IMR-90 (cell line): ENCODE measurements around the gene INSYN2A. TPM values are rescaled to one million over a fixed set of nuclear protein-coding genes. Genes with fewer than 3 reads are reported as not detected.

Experiments
- ATAC-seq: fragments of 200-7000 bp; cut with Tn5 transposase; 2 replicates; pipeline ENCODE4 v1.9.1; 2020; ENCODE audit warnings: low read depth, mild to moderate bottlenecking, moderate library complexity
- BruUV-seq: library from RNA; stranded (reverse); fragments of 400-500 nt; replicated peaks from 2 replicates; lab custom pipeline; 2021; lab: Mats Ljungman, UMichigan
- CTCF ChIA-PET: fragments of 300-600 bp; formaldehyde crosslinking; extraction: SDS; loops from one replicate; lab custom pipeline; 2021; ENCODE audit warnings: antibody characterized with exemption; lab: Yijun Ruan, JAX
- POLR2A ChIA-PET: fragments of 300-600 bp; sonication (Branson Sonifier 250); formaldehyde crosslinking; loops from one replicate; lab custom pipeline; 2022; ENCODE audit warnings: antibody characterized with exemption; ENCODE audit not compliant: unreplicated experiment; lab: Charles Lee
- DNase-seq: peaks from one replicate; pipeline ENCODE4 v3.0.0; 2013
- H2AFZ ChIP-seq: replicated peaks from 2 replicates; pipeline ENCODE3; 2013; ENCODE audit warnings: low read length, mild to moderate bottlenecking; ENCODE audit not compliant: poor library complexity
- H2AK5ac ChIP-seq: 2 replicates; pipeline ENCODE4 v1.6.1; 2013; ENCODE audit warnings: low read depth, low read length, inconsistent platforms
- H2AK9ac ChIP-seq: replicated peaks from 2 replicates; pipeline ENCODE3; 2013; ENCODE audit warnings: mild to moderate bottlenecking, low read depth, low read length, moderate library complexity; ENCODE audit not compliant: poor library complexity
- H2BK120ac ChIP-seq: 2 replicates; pipeline ENCODE4 v1.6.1; 2013; ENCODE audit warnings: low read depth, low read length, inconsistent platforms
- H2BK15ac ChIP-seq: 3 replicates; pipeline ENCODE4 v1.6.1; 2013; ENCODE audit warnings: low read depth, low read length, inconsistent platforms
- H2BK20ac ChIP-seq: 2 replicates; pipeline ENCODE4 v1.6.1; 2013; ENCODE audit warnings: low read depth, mild to moderate bottlenecking, inconsistent platforms, low read length, moderate library complexity
- H2BK5ac ChIP-seq: 2 replicates; pipeline ENCODE4 v1.6.1; 2013; ENCODE audit warnings: mild to moderate bottlenecking, low read depth, low read length, inconsistent platforms; ENCODE audit not compliant: poor library complexity, severe bottlenecking
- H3K14ac ChIP-seq: replicated peaks from 2 replicates; pipeline ENCODE4 v1.6.1; 2013; ENCODE audit warnings: low read depth, low read length, inconsistent platforms
- H3K18ac ChIP-seq: 2 replicates; pipeline ENCODE4 v1.6.1; 2013; ENCODE audit warnings: low read depth, low read length, control low read depth
- H3K23ac ChIP-seq: 2 replicates; pipeline ENCODE4 v1.6.1; 2013; ENCODE audit warnings: low read depth, low read length, inconsistent platforms
- H3K27ac ChIP-seq: 2 replicates; pipeline ENCODE4 v1.5.1; 2013; ENCODE audit warnings: mild to moderate bottlenecking, control low read depth, low read length; ENCODE audit not compliant: insufficient read depth
- H3K27me3 ChIP-seq: 2 replicates; pipeline ENCODE4 v1.6.1; 2013; ENCODE audit warnings: low read length; ENCODE audit not compliant: control insufficient read depth, insufficient read depth
- H3K36me3 ChIP-seq: 2 replicates; pipeline ENCODE4 v1.6.1; 2013; ENCODE audit warnings: low read length, mixed read lengths; ENCODE audit not compliant: control insufficient read depth, insufficient read depth
- H3K4ac ChIP-seq: 2 replicates; pipeline ENCODE4 v1.6.1; 2013; ENCODE audit warnings: low read depth, low read length, inconsistent platforms
- H3K4me1 ChIP-seq: 2 replicates; pipeline ENCODE4 v1.6.1; 2013; ENCODE audit warnings: low read length, mixed read lengths; ENCODE audit not compliant: control insufficient read depth, insufficient read depth
- H3K4me2 ChIP-seq: 2 replicates; pipeline ENCODE4 v1.6.1; 2013; ENCODE audit warnings: low read depth, mild to moderate bottlenecking, control low read depth, low read length, moderate library complexity
- H3K4me3 ChIP-seq: 2 replicates; pipeline ENCODE4 v1.5.1; 2013; ENCODE audit warnings: low read depth, mild to moderate bottlenecking, control low read depth, low read length, moderate library complexity; ENCODE audit not compliant: insufficient read depth
- H3K56ac ChIP-seq: 2 replicates; pipeline ENCODE4 v1.6.1; 2013; ENCODE audit warnings: low read length, inconsistent platforms; ENCODE audit not compliant: insufficient read depth; ENCODE audit errors: extremely low read depth
- H3K79me1 ChIP-seq, 2 experiments: 2 replicates each; pipeline ENCODE4 v1.6.1; 2013; ENCODE audit warnings: low read length in 2 of 2, inconsistent platforms in 1 of 2, low read depth in 1 of 2
- H3K9ac ChIP-seq: 2 replicates; pipeline ENCODE4 v1.6.1; 2013; ENCODE audit warnings: low read depth, low read length, control low read depth
- H3K9me1 ChIP-seq: 2 replicates; pipeline ENCODE4 v1.6.1; 2013; ENCODE audit warnings: low read length, inconsistent platforms; ENCODE audit not compliant: insufficient read depth
- H3K9me3 ChIP-seq: 2 replicates; pipeline ENCODE4 v1.6.1; 2013; ENCODE audit warnings: low read length; ENCODE audit not compliant: control insufficient read depth, insufficient read depth
- H4K20me1 ChIP-seq: 2 replicates; pipeline ENCODE4 v1.6.1; 2013; ENCODE audit warnings: low read length, inconsistent platforms; ENCODE audit not compliant: insufficient read depth
- H4K5ac ChIP-seq: 2 replicates; pipeline ENCODE4 v1.6.1; 2013; ENCODE audit warnings: mild to moderate bottlenecking, low read depth, low read length, control low read depth
- H4K8ac ChIP-seq, 2 experiments: 2 replicates each; pipeline ENCODE4 v1.6.1; 2013; ENCODE audit warnings: low read depth in 2 of 2, low read length in 2 of 2, control low read depth in 1 of 2, inconsistent platforms in 1 of 2
- H4K91ac ChIP-seq: 2 replicates; pipeline ENCODE4 v1.6.1; 2013; ENCODE audit warnings: low read depth, low read length, inconsistent platforms; ENCODE audit not compliant: insufficient read depth
- BHLHE40 ChIP-seq: fragments of 150-350 bp; IDR thresholded peaks from 2 replicates; pipeline ENCODE4 v1.6.1; 2016; ENCODE audit warnings: mild to moderate bottlenecking, low read depth, low read length
- CEBPB ChIP-seq: IDR thresholded peaks from 2 replicates; pipeline ENCODE4 v1.6.1; 2012; ENCODE audit warnings: low read depth, low read length, improper control_type of control experiment
- CHD1 ChIP-seq: IDR thresholded peaks from 2 replicates; pipeline ENCODE4 v1.6.1; 2012; ENCODE audit warnings: low read depth, low read length, improper control_type of control experiment
- MAFK ChIP-seq: IDR thresholded peaks from 2 replicates; pipeline ENCODE4 v1.6.1; 2012; ENCODE audit warnings: low read depth, low read length, improper control_type of control experiment
- MAZ ChIP-seq: IDR thresholded peaks from 2 replicates; pipeline ENCODE4 v1.6.1; 2012; ENCODE audit warnings: low read depth, mild to moderate bottlenecking, low read length, improper control_type of control experiment, moderate library complexity, borderline replicate concordance
- RAD21 ChIP-seq: IDR thresholded peaks from 2 replicates; pipeline ENCODE4 v1.6.1; 2012; ENCODE audit warnings: low read length, improper control_type of control experiment
- WGBS, 2 experiments: methylation state at CpG; one replicate each; pipeline versions ENCODE4 v1.1.5 to v1.1.7; 2013; ENCODE audit warnings: missing lambda C conversion rate in 2 of 2; ENCODE audit not compliant: insufficient read length in 1 of 2; ENCODE audit errors: extremely low coverage in 2 of 2; 5-methylcytosine and 5-hydroxymethylcytosine counted together
- dilution Hi-C: fragments of 300-500 bp; cut with HindIII; formaldehyde crosslinking; loops from one replicate; pipeline ENCODE4 v1.14.3; 2018; ENCODE audit warnings: low sequenced_read_pairs; ENCODE audit not compliant: unreplicated experiment
- in situ Hi-C: fragments of 300-500 bp; cut with MboI; formaldehyde crosslinking; loops from 3 replicates; pipeline ENCODE4 v1.14.3; 2019; ENCODE audit warnings: low sequenced_read_pairs, inconsistent platforms, mixed read lengths
- intact Hi-C: fragments of 100-400 bp; cut with micrococcal nuclease; formaldehyde crosslinking; loops from 2 replicates; pipeline ENCODE4 v1.10.0; 2022
- polyA plus RNA-seq, 3 experiments: library from polyadenylated mRNA; depleted of rRNA; stranded (reverse); fragments of >200 nt; gene quantifications; 2 replicates each; pipeline ENCODE4 v1.2.3, GENCODE V29; 2012; ENCODE audit warnings: low replicate concordance in 1 of 3
- total RNA-seq: library from RNA; depleted of rRNA; stranded (reverse); fragments of >200 nt; gene quantifications from 2 replicates; pipeline ENCODE4 v1.2.3, GENCODE V29; 2012

INSYN2A gene
- total and polyA plus RNA-seq, 2 of the 4 experiments (the other 2 are of a cell fraction): 0.10 to 0.18 TPM

DNA sequence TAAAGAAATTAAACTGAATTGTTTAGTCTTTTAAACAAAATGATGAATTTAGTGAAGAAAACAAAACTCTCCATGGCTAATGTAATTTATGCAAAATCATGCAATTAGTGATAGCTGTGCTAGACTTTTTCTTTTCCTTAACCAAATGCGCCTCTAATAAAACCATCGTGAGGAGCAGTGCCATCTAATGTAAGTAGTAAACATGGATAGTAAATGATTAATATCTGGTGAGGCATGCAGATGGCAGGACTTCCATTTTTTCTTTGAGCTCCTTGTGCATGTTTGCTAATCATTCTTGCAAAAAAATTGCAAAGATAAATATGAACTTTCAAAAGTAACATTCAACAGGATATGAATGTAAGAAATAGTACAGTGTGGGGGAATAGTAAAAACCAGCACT, 2.3 kb downstream of the INSYN2A start:
- Histone ChIP-seq H3K4me2 (no peak overlapping the region), H3K9ac (no peak overlapping the region), H2BK5ac (no peak overlapping the region), H3K4ac (no peak overlapping the region), H3K9me1 (peaks cover 5% of the 10 kb centered on the region), H4K8ac (no peak overlapping the region), H2BK20ac (no peak overlapping the region), H4K91ac (no peak overlapping the region), H3K23ac (no peak overlapping the region), H3K79me1 (peaks cover 4 to 21% of the 10 kb centered on the region in 2 experiments; a peak in 3 of 4 replicates), H4K5ac (no peak overlapping the region), H3K4me1 (peaks cover 8% of the 10 kb centered on the region; the same call in 1 of the 2 replicates), H3K56ac (no peak overlapping the region), H2AFZ (no peak overlapping the region), H3K14ac (no peak overlapping the region), H3K18ac (no peak overlapping the region), H4K20me1 (peaks cover 49% of the 10 kb centered on the region), H3K9me3 (no peaks in the 10 kb centered on the region), H2AK5ac (no peak overlapping the region), H3K4me3 (no peak overlapping the region), H2AK9ac (no peak overlapping the region), H3K27ac (no peak overlapping the region), H2BK15ac (no peak overlapping the region), H3K36me3 (no peaks in the 10 kb centered on the region), H2BK120ac (no peak overlapping the region), H3K27me3 (no peaks in the 10 kb centered on the region; the same call in 1 of the 2 replicates)
- DNase-seq (no peak), ATAC-seq (no peak)
- WGBS, 2 experiments: no CpG with 5 or more reads among the region's 2 CpGs
- TF ChIP-seq MAZ: no peak
- TF ChIP-seq CHD1: no peak
- no peak for TF ChIP-seq MAFK
- TF ChIP-seq BHLHE40: no peak
- no peak for TF ChIP-seq RAD21
- TF ChIP-seq CEBPB: no peak
- in situ Hi-C loops (no loop called here), dilution Hi-C loops (no loop called here), intact Hi-C loops (loop anchor here (5.0 to 10.0 kb wide), 2 partner anchors 107 to 231 kb away; no protein-coding TSS in a partner anchor)
- no TSS peak for BruUV-seq
- CTCF ChIA-PET: interaction anchor here (0.6 to 1.5 kb wide), 4 partner anchors 9 to 189 kb away, joined by 3 to 9 read pairs (median 7); no protein-coding TSS in a partner anchor
- POLR2A ChIA-PET: no interaction called here
